Embryonic facial prominence (tissue), 1 donor: ENCODE data around the gene IGSF8.
"Not testable (repeated sequence)": the region's sequence is repeated elsewhere in the genome, so short reads cannot be mapped to it uniquely, and the experiment has no call there.

Source experiments
- DNase-seq: peaks from one replicate; pipeline ENCODE4 v3.0.0-alpha.2; 2016; ENCODE audit errors: extremely low spot score

The IGSF8 gene

GRCh38 chr1:160126342-160126741 lies 27.9 kb upstream of the IGSF8 start:
- not testable (repeated sequence) for DNase-seq

DNA sequence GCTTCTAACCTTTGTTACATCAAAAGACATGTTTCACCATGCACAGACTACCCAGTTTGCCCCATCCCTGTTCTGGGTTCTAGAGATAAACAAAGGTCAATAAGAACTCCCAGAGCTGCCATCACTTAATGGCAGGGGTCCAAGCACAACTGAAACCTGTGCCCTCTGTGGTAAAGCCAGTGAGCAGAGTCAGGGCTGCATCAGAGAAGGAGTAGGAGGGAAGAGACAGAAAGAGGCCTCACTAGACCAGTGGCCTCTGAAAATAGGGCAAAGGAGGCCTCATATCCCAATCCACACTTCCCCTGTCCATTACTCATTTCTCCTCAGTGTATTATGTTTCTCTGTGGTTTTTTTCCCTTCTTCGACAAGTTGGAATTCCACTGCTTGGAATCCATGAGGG lies 27.3 kb upstream of the IGSF8 start:
- DNase-seq = no peak

DNA sequence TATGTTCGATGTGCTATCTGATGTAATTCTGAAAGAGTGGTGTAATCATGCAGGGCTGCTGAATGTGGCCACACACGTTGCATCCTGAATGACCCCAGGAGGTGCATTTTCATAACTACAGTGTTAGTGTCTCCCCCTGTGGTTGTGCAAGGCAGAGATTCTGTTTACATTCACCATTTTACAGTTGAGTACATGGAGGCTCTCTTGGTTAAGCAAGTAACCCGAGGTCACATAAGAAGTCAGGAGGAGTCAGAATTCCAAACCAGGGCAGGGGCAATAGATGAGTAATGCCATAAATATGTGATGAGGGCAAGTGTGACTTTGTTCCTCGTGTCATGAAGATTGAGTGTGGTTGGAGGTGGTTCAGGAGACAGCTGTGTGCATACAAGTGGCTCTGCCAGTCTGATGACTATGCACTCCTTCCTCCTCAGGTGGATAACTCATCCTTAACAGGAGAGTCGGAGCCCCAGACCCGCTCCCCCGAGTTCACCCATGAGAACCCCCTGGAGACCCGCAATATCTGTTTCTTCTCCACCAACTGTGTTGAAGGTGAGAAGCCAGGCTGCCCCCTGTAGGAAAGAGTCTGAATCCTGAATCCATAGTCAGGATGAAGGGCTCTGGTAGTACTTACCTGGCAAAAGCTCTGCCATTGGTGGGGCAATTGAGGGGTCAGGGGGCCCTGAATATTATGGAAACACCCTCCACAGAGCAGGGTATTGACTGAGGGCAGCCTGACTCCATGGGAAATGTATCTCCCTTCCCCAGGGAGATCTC lies 26.5 kb upstream of the IGSF8 start:
- no peak for DNase-seq

DNA sequence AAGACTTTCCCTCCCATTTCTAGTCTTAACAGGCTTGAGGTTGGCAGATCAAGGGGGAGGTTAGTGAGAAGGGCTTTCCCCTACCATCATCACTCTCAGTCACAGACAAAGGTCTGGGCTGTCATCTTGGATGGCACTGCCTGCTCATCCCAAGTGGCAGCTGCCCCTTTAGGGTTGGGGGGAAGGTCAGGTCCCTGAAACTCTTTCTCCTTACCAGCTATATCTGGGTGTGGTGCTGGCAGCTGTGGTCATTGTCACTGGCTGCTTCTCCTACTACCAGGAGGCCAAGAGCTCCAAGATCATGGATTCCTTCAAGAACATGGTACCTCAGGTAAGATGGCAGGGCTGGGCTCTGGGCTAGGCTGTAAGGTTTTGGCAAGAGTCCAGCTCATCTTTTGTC lies 25.3 kb upstream of the IGSF8 start:
- no peak for DNase-seq

- DNase-seq = no peak
Measured at GRCh38 chr1:160122978-160123495, 24.6 kb upstream of the IGSF8 start.

DNA sequence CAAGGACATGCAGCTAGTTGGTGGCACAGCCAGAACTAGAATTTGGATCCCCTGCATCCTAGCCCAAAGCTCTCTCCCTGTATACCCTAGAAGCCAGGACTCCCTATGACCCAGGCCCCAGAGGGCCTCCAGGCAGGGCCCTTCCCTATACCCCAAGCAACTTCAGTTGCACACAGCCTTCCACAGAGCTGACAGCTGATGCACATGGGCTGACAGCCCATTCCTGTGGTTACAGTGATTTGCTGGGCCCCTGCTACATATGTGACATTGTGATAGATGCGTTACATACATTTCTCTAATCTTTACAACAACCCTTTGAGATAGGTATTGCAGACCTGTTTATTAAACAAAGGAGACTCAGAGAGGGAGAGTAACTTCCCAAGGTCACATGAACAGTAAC lies 23.0 kb upstream of the IGSF8 start:
- no peak for DNase-seq

DNA sequence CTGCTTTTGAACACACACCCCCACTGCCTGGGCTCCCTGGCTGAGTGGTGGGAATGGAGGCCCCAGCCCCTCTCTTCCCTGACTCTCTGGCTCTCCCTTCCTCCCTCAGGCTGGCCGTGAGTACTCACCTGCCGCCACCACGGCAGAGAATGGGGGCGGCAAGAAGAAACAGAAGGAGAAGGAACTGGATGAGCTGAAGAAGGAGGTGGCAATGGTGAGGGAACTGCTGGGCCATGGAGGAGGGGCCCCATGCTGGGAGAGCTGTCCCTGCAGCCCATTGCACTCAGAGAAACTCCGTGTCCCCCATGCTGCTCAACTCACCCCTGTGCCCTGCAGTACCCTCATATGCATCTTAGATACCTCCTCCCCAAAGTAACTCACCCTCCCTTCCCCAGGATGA lies 22.4 kb upstream of the IGSF8 start:
- no peak for DNase-seq

DNA sequence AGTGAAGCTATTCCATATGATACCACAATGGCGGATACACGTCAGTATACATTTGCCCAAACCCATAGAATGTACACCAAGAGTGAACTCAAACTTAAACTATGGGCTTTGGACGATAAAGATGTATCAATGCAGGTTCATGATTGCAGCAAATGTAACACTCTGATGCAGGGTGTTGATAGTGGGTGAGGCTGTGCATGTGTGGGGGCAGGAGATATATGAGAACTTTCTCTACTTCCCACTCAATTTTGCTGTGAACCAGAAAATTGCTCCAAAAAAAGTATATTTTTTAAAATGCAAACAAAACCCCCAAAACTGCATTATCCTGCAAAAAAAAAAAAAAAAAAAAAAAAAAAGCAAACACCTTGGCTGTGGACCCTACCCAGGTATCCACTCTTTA lies 20.5 kb upstream of the IGSF8 start:
- DNase-seq = no peak

DNA sequence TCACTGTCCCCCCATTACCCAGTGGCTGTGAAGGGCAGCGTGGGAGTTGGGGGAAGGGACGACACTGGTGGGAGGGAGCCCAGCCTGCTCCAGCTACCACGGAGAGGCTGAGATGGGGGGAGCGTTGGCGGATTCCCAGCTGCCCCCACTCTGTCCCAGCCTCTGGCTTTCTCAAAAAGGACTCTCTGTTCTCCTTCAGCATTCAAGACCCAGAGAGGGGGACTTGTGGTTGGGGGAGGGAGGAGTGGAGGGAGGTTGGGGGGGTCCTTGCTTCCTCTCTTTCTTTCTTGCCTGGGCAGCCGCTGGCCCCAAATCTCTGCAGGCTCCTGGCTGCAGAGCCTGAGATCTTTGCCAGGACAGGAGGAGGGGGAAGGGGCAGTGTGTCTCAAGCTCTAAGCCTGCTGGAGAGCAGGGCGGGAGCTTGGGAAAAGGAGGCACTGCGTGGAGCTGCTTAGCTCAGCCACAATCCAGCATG lies 19.3 kb upstream of the IGSF8 start:
- DNase-seq = no peak

DNA sequence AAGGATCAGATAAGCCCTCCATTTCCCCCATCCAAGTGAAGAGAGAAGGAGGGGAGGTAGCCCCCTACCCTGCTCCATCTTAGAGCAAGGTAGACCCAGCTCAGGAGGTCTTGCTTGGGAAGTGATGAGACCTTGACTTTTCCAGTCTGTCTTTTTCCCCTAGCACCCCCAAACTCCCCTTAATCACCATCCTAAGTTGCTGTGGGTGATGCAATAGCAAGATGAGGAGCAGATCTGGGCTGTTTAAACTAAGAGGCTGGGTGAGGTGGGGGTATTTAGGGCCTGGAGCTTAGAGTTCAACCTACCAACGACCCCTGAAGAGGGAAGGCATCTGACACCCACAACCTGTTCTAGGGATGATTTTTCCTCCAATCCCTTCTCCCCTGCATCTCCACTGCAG lies 18.9 kb upstream of the IGSF8 start:
- DNase-seq = no peak

DNA sequence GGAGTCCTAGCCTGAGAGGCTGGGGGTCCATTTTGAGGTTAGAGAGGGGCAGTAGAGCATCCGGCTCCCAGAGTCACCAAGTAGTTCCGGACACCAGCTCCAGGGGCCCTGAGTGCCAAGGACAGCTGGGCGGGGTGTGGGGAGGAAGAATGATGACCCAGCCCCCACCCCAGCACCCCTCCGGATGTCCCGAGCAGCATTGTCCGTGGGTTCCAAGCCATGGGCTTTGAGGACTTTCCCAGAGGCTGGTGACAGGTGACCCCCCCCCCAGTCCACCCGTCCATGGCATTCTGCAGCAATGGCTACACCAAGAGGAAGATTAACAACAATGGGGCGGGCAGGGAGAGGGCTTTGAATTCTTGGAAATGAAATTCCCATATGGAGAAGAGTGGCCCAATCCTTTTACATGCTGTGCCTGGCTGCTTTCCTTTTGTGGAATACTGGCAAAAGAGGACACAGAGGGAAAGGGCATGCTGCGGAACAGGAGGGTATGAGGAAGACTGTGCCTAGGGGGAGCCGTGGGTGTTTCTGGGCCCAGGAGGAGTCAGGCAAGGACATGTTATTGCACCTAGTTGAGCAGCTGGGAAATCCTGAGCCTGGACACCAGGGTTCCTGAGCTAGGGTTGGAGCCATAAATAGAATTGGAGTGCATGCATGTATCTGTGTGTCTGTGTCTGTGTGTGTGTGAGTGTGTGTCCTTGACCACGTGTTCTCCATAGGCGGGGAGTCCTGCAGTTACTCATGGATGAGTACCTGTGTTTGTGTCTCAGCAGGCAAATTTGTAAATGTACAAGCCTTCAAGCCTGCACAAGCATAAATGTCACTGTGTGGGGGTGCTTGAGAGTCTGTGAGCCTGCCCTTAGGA lies 18.1 kb upstream of the IGSF8 start:
- no peak for DNase-seq

DNA sequence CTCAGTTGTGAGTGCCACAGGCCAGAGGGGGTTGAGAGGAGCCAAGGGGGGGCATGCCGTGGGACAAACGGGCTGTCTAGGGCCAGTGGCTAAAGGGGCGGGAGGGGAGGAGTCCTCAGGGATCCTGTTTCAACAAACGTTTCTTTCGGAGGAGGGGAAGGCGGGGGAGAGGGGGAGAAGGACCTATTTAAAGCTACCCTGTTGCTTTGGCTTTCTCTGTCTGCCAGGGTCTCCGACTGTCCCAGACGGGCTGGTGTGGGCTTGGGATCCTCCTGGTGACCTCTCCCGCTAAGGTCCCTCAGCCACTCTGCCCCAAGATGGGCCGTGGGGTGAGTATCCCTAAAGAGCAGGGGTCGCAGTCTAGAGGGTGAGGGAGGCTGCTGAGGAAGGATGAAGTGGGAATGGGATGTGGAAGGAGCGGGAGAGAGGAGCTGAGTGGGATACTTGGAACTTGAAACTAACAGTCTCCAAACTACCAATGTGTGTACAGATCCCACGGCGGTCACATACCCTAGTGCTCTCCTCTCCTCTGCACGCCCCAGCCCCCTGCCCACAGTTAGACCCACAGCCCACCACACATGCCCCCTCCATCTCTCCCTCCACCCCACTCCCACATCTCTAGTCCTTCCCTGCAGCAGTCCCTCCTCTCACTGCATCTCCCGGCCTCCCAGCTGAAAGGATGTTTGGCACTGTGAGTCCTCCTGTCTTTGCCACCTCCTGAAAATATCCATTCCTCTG lies 17.3 kb upstream of the IGSF8 start, which contains the start of gene ATP1A2:
ATP1A2 (plus strand) TSS at position 215 of the 738 bp plus-strand sequence; CDS start at position 318, 103 bp downstream.
- DNase-seq = no peak

GRCh38 chr1:160114085-160114484 lies 15.7 kb upstream of the IGSF8 start:
- DNase-seq = no peak

DNA sequence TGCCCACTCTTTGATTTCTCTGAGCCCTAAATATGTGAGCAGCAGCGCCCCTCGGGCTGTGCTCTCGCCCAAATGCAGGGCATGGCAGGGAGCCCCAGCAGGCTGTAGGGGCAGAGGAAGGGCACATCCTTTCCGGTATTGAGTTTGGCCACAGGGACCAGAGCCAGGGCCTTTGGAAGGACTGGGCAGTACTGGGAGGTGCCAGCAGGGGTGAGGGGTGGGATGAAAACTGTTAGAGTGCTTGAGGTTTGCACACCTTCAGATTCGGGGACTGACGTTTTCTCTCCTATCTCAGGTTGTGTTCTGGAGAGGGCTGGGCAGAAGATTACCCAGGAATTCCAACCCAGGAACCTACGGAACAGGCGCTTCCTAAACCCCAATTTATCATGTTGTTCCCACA lies 15.0 kb upstream of the IGSF8 start:
- no peak for DNase-seq

DNA sequence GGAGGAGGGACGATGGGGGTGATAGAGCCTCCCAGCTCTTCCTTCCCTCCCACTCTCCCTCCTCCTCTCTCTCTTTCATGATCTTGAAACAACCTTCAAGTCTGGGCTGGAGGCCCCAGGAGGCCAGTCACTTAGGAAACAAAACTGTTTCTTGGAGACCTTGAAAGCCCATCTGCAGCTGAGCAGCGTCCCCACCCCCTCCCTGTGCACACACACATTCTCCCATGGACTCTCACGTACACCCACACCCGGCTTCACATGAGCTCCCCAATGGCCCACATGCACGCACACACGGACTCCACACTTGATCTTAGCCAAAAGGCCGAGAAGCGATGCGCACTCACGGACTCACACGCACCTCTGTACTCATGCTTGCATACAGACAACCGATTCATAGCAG lies 13.9 kb upstream of the IGSF8 start:
- no peak for DNase-seq

DNA sequence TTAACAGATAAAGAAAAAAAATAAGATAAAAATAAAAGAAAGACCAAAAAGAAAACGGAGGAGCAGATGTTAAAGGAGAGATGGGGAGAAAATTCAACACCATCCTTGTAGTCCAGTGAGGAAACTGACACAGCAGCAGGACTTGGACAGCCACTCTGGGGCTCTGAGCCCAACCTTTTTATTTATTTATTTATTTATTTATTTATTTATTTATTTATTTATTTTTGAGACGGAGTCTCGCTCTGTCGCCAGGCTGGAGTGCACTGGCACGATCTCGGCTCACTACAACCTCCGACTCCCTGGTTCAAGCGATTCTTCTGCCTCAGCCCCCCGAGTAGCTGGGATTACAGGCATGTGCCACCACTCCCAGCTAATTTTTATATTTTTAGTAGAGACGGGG lies 13.0 kb upstream of the IGSF8 start:
- not testable (repeated sequence) for DNase-seq

DNA sequence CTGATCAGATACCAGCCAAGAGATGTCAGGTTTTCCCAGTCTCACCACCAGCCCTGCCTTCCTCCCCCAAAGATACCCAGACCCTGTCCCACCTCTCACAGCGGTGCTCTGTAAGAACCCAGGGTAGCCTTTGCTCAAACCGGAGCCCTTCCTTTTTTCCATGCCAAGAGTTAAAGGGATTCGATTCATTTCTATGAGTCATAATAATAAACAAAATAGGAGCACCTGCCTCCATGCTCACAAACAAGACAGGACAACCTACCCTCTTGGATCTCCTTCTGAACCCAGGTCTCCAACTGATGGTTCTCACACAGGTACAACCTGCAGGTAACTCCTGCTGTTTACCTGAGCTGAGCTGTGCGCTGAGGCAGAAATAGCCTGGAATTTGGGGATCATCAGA lies 11.3 kb upstream of the IGSF8 start:
- DNase-seq = no peak

DNA sequence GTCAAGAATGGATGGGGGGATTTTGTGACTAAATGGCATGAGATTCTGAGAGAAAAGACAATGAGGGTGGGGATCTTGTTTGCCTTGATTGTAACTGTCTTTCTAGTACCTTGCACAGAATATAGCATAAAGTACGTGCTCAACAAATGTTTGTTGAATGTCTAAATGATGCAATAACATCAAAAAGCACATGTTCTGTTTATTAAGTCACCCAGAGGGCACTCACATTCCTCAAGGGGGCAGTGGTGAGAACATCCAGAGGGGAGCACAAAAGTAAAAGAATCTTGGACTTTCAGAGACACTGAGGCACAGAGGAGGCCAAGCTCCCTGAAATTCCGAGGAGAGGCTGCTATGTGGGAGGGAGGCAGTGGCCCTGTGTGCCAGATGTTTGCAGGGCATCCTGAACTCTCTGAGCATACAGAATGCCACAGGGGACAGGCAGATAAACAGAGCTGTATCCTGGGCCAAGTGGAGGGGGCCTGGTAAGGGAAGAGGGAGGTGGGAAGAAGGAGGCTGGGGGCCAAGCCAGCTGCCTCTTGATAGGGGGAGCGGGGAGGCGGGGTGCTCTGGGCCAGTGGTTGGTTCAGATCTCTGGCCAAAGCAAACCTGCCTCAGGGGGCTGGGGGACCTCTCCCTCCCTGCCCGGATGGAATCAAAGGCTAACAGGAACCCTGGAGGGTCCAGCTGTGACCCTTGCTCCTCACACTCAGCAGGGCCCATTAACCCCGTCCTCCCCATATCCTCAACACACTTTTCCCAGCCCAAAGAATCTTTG lies 10.7 kb upstream of the IGSF8 start:
- DNase-seq = no peak

DNA sequence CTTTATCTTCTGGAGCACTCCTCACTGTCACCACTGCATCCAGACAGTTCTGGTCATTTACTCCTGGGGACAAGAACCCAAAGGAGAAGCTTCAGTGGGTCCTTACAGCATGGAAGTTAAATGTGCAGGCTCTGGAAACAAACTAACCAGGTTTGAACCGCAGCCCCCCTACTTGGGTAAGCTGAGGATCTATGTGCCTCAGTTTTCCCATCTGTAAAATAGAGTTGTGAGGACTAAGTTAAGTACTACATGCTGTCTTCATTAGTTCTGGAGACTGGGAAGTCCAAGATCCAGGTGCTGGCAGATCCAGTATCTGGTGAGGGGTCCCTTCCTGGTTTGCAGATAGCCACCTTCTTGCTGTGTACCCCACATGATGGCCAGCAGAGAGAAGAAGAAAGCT lies 9.1 kb upstream of the IGSF8 start:
- no peak for DNase-seq

- no peak for DNase-seq
Measured at GRCh38 chr1:160105155-160105554, 6.7 kb upstream of the IGSF8 start.

DNA sequence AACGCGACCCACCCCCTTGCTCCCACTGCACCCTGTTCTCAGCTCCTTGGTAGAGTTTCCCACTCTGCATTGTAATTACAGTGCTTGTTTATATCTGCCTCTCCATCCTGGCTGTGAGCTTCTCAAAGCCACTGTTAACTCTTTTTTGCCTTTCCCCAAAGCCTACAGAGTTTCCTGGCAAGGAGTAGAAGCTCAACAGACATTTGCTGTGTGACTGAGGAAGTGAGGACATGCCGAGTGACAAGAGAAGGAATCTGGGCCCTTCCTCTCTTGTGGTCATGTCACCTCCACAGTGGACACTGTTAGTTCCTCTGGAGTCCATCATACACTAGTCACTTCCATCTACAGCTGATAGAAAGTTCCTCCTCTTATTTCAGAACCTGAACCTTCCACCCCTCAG lies 6.1 kb upstream of the IGSF8 start:
- no peak for DNase-seq
